Inferior parietal cortex (tissue), 1 donor: Measurements from ENCODE around the gene CCDC30.
"Not testable (repeated sequence)": the region's sequence is repeated elsewhere in the genome, so short reads cannot be mapped to it uniquely, and the experiment has no call there.

Experiments
- DNase-seq: peaks from one replicate; pipeline ENCODE4 v3.0.0-alpha.2; 2016; ENCODE audit errors: extremely low spot score

Gene CCDC30

GRCh38 chr1:42657981-42658876 is 195.1 kb downstream of the CCDC30 start, which contains the start of gene PPIH:
TSS of gene PPIH (plus strand) at chr1:42658423. CDS start at chr1:42658447, 24 bp downstream.
- peak; percentile 95 for DNase-seq

GRCh38 chr1:42658877-42659337 is 195.8 kb downstream of the CCDC30 start:
- DNase-seq: no peak

GRCh38 chr1:42660907-42661500 is 197.9 kb downstream of the CCDC30 start:
- no peak for DNase-seq

GRCh38 chr1:42669936-42670335 is 206.8 kb downstream of the CCDC30 start:
- no peak for DNase-seq

- no peak for DNase-seq
Observed at GRCh38 chr1:42670425-42670824, 207.3 kb downstream of the CCDC30 start.

- DNase-seq: no peak
Observed at GRCh38 chr1:42674214-42674613, 211.1 kb downstream of the CCDC30 start.

GRCh38 chr1:42674682-42675081 is 211.6 kb downstream of the CCDC30 start:
- DNase-seq: no peak

- DNase-seq: no peak
Observed at GRCh38 chr1:42675467-42675866, 212.4 kb downstream of the CCDC30 start.

GRCh38 chr1:42676534-42677087 is 213.5 kb downstream of the CCDC30 start:
- DNase-seq: no peak

GRCh38 chr1:42679364-42679983 is 216.4 kb downstream of the CCDC30 start:
- no peak for DNase-seq

- no peak for DNase-seq
Observed at GRCh38 chr1:42680055-42680454, 217.0 kb downstream of the CCDC30 start.

GRCh38 chr1:42680921-42681683 is 218.0 kb downstream of the CCDC30 start:
- peak; percentile 52 for DNase-seq

- peak; percentile 99 for DNase-seq
Observed at GRCh38 chr1:42681741-42682483, 218.8 kb downstream of the CCDC30 start, which contains the start of gene YBX1. TSS of gene YBX1 (plus strand) at chr1:42682418. CDS start at chr1:42682566, 148 bp downstream.

GRCh38 chr1:42682484-42682738 is 219.3 kb downstream of the CCDC30 start:
- DNase-seq: not testable (repeated sequence)

GRCh38 chr1:42682739-42683531 is 219.8 kb downstream of the CCDC30 start:
- DNase-seq: peak; percentile 19

GRCh38 chr1:42684139-42684538 is 221.1 kb downstream of the CCDC30 start:
- no peak for DNase-seq

- no peak for DNase-seq
Observed at GRCh38 chr1:42686418-42686817, 223.3 kb downstream of the CCDC30 start.

- DNase-seq: no peak
Observed at GRCh38 chr1:42689912-42690311, 226.8 kb downstream of the CCDC30 start.

GRCh38 chr1:42690477-42691156 is 227.5 kb downstream of the CCDC30 start:
- no peak for DNase-seq

GRCh38 chr1:42691157-42691498 is 228.0 kb downstream of the CCDC30 start:
- DNase-seq: no peak
